HS-5 (cell line): ENCODE results near the gene FOXF1.

Experiments
- DNase-seq: peaks from one replicate; pipeline ENCODE4 v3.0.0-alpha.2; 2012; ENCODE audit warnings: low read depth

FOXF1 gene

GRCh38 chr16:86510465-86511261 lies at the start of gene FOXF1:
Gene FOXF1, plus strand, starts transcription at chr16:86510527. Its CDS starts 43 bp downstream, at chr16:86510570.
- DNase-seq: no peak

- DNase-seq: no peak
Measured at GRCh38 chr16:86461037-86461436, 49.3 kb upstream of the FOXF1 start.

GRCh38 chr16:86462334-86463084 lies 47.8 kb upstream of the FOXF1 start:
- no peak for DNase-seq

GRCh38 chr16:86464044-86464443 lies 46.3 kb upstream of the FOXF1 start:
- DNase-seq: no peak

- no peak for DNase-seq
Measured at GRCh38 chr16:86465434-86465833, 44.9 kb upstream of the FOXF1 start.

- no peak for DNase-seq
Measured at GRCh38 chr16:86466696-86467406, 43.5 kb upstream of the FOXF1 start.

- DNase-seq: no peak
Measured at GRCh38 chr16:86467490-86467889, 42.8 kb upstream of the FOXF1 start.

GRCh38 chr16:86470964-86471363 lies 39.4 kb upstream of the FOXF1 start:
- no peak for DNase-seq

GRCh38 chr16:86471896-86472295 lies 38.4 kb upstream of the FOXF1 start:
- DNase-seq: no peak

- DNase-seq: no peak
Measured at GRCh38 chr16:86472366-86472765, 38.0 kb upstream of the FOXF1 start.

GRCh38 chr16:86476956-86477534 lies 33.3 kb upstream of the FOXF1 start:
- DNase-seq: no peak

- DNase-seq: no peak
Measured at GRCh38 chr16:86477642-86478041, 32.7 kb upstream of the FOXF1 start.

- no peak for DNase-seq
Measured at GRCh38 chr16:86478779-86479178, 31.5 kb upstream of the FOXF1 start.

GRCh38 chr16:86479419-86479818 lies 30.9 kb upstream of the FOXF1 start:
- no peak for DNase-seq

GRCh38 chr16:86480444-86480843 lies 29.9 kb upstream of the FOXF1 start:
- no peak for DNase-seq

- DNase-seq: no peak
Measured at GRCh38 chr16:86481607-86482006, 28.7 kb upstream of the FOXF1 start.

GRCh38 chr16:86484240-86484639 lies 26.1 kb upstream of the FOXF1 start:
- DNase-seq: no peak

GRCh38 chr16:86485746-86486145 lies 24.6 kb upstream of the FOXF1 start:
- no peak for DNase-seq

GRCh38 chr16:86490859-86491639 lies 19.3 kb upstream of the FOXF1 start:
- DNase-seq: no peak

GRCh38 chr16:86491640-86492023 lies 18.7 kb upstream of the FOXF1 start:
- DNase-seq: no peak

- DNase-seq: no peak
Measured at GRCh38 chr16:86492267-86492960, 17.9 kb upstream of the FOXF1 start.
